ENCODE data around the gene SLC49A3. TPM values are rescaled to one million over a fixed set of nuclear protein-coding genes. Genes with fewer than 3 reads are reported as not detected.
A peak's percentile ranks its signal among the peaks of the same experiment; 100 is the strongest.
"Not testable (repeated sequence)": the region's sequence is repeated elsewhere in the genome, so short reads cannot be mapped to it uniquely, and the experiment has no call there.

The SLC49A3 gene
- total RNA-seq (2014; rRNA removed; shearing (Covaris generic)) = 0.13 TPM in 1 of 2 replicates, not detected in the other

- Histone ChIP-seq H3K36me3 (no peaks in the 10 kb centered on the region), H3K27me3 (no peaks in the 10 kb centered on the region), H3K27ac (no peak within 1 kb of the TSS), H3K4me1 (peaks cover 15% of the 10 kb centered on the region), H3K4me3 (no peak within 1 kb of the TSS), H3K9me3 (replicated peaks) (no peaks in the 10 kb centered on the region)
- no peak for DNase-seq
Measured at GRCh38 chr4:688854-689681, at the start of gene SLC49A3. Gene SLC49A3 (minus strand): TSS chr4:689151. CDS start chr4:689127, 24 bp downstream.

DNA sequence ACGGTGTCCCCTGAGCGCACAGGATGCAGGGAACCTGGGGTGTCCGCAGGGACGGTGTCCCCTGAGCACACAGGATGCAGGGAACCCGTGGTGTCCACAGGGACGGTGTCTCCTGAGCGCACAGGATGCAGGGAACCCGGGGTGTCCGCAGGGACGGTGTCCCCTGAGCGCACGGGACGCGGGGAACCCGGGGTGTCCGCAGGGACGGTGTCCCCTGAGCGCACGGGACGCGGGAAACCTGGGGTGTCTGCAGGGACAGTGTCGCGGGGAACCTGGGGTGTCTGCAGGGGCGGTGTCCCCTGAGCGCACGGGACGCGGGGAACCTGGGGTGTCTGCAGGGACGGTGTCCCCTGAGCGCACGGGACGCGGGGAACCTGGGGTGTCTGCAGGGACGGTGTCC lies 47.6 kb upstream of the SLC49A3 start:
- not testable (repeated sequence) for H3K27me3 ChIP-seq; H3K4me3 ChIP-seq; H3K9me3 ChIP-seq (replicated peaks); H3K4me1 ChIP-seq; DNase-seq; H3K27ac ChIP-seq
- peaks cover 70% of the 10 kb centered on the region for H3K36me3 ChIP-seq

GRCh38 chr4:735583-735982 lies 46.6 kb upstream of the SLC49A3 start:
- no peaks in the 10 kb centered on the region for H3K27me3 ChIP-seq
- no peak for DNase-seq
- H3K4me1 ChIP-seq = no peaks in the 10 kb centered on the region; the same call in none of the 2 replicates
- peaks cover 3% of the 10 kb centered on the region; the same call in 1 of the 2 replicates for H3K9me3 ChIP-seq (replicated peaks)
- peaks cover 71% of the 10 kb centered on the region for H3K36me3 ChIP-seq
- no peak overlapping the region for H3K4me3 ChIP-seq
- H3K27ac ChIP-seq = no peak overlapping the region

- H3K27ac ChIP-seq = no peak overlapping the region
- peaks cover 73% of the 10 kb centered on the region for H3K36me3 ChIP-seq
Measured at GRCh38 chr4:734951-735350, 46.0 kb upstream of the SLC49A3 start.

GRCh38 chr4:734075-734474 lies 45.1 kb upstream of the SLC49A3 start:
- H3K4me1 ChIP-seq = peaks cover 15% of the 10 kb centered on the region
- no peak for DNase-seq
- no peak overlapping the region for H3K4me3 ChIP-seq
- H3K27ac ChIP-seq = no peak overlapping the region
- no peaks in the 10 kb centered on the region for H3K27me3 ChIP-seq
- peaks cover 5% of the 10 kb centered on the region; the same call in 1 of the 2 replicates for H3K9me3 ChIP-seq (replicated peaks)
- H3K36me3 ChIP-seq = peaks cover 67% of the 10 kb centered on the region

More at GRCh38 chr4:734951-735350, 46.0 kb upstream of the SLC49A3 start:
- Histone ChIP-seq H3K27me3 (no peaks in the 10 kb centered on the region), H3K9me3 (replicated peaks) (peaks cover 5% of the 10 kb centered on the region; the same call in 1 of the 2 replicates), H3K4me1 (peaks cover 6% of the 10 kb centered on the region), H3K4me3 (no peak overlapping the region)
- DNase-seq = no peak

GRCh38 chr4:733631-733980 lies 44.7 kb upstream of the SLC49A3 start:
- H3K9me3 ChIP-seq (replicated peaks) = peaks cover 5% of the 10 kb centered on the region; the same call in 1 of the 2 replicates
- no peaks in the 10 kb centered on the region for H3K27me3 ChIP-seq
- H3K36me3 ChIP-seq = peaks cover 64% of the 10 kb centered on the region
- peaks cover 17% of the 10 kb centered on the region for H3K4me1 ChIP-seq
- no peak overlapping the region for H3K27ac ChIP-seq
- DNase-seq = no peak
- no peak overlapping the region for H3K4me3 ChIP-seq

DNA sequence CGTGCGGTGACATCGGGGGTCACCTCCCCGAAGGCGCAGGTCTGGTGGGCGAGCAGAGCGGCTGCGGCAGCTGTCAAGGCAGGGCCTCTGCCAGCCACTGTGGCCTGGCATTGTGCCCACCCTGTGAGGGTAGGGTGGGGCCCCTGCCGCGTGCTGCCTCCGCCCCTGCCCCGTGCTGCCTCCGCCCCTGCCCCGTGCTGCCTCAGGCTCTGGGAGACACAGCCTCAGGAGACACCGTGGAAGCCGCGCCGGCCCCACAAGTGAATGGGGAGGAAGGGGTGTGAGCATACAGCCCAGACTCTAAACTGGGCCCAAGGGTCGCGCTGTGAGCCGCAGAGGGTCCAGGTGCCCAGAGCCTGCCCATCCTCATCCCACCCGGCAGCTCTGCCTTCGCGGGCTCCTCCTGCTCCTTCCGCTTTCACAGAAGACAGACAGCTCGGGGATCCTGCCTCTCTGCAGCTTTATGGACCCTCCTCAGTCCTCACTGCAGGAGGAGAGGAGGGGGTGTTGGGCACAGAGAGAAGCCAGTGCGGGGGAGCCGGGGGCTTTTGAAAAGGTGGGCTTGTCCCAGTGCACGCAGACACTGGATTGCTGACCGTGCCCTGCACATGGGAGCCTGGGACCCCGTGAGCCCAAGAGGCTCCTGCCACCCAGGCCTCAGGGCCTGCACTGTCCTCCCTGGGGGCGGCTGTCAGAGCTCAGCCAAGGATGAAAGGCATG lies 44.1 kb upstream of the SLC49A3 start:
- peaks cover 19% of the 10 kb centered on the region for H3K4me1 ChIP-seq
- H3K36me3 ChIP-seq = peaks cover 65% of the 10 kb centered on the region
- DNase-seq = peak; percentile 32 to 43
- H3K27me3 ChIP-seq = no peaks in the 10 kb centered on the region
- no peak overlapping the region for H3K27ac ChIP-seq
- H3K4me3 ChIP-seq = no peak overlapping the region
- peaks cover 5% of the 10 kb centered on the region; the same call in 1 of the 2 replicates for H3K9me3 ChIP-seq (replicated peaks)

DNA sequence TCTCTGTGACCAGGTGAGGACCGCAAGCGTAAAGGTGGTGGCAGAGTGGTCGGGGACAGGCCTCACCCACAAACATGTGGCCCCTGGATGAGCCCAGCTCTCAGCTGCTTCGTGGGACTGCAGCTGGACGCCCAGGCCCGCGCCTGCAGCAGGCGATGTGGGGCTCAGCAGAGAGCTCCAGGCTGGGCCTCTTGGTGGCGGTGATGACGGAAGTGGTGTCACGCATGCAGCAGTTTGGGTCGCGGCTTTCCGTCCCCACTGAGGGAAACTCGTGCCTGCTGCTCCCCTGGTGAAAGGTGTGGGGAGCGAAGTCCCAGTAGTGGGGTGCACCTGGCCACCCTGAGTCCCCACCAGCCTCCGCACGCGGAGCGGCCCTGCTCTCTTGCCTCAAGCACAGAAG lies 43.5 kb upstream of the SLC49A3 start:
- no peak overlapping the region for H3K27ac ChIP-seq
- no peak overlapping the region for H3K4me3 ChIP-seq
- peaks cover 19% of the 10 kb centered on the region for H3K4me1 ChIP-seq
- H3K36me3 ChIP-seq = peaks cover 65% of the 10 kb centered on the region
- no peak for DNase-seq
- H3K9me3 ChIP-seq (replicated peaks) = peaks cover 5% of the 10 kb centered on the region; the same call in 1 of the 2 replicates
- H3K27me3 ChIP-seq = no peaks in the 10 kb centered on the region

DNA sequence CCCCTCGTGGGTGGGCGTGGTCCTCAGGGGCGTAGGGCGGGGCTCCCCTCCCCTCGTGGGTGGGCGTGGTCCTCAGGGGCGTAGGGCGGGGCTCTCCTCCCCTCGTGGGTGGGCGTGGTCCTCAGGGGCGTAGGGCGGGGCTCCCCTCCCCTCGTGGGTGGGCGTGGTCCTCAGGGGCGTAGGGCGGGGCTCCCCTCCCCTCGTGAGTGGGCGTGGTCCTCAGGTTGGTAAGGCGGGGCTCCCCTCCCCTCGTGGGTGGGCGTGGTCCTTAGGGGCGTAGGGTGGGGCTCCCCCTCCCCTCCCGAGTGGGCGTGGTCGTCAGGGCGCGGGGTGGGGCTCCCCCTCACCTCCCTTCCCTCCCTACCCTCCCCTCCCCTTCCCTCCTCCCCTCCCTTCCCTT lies 43.0 kb upstream of the SLC49A3 start:
- not testable (repeated sequence) for H3K27me3 ChIP-seq; DNase-seq; H3K9me3 ChIP-seq (replicated peaks); H3K27ac ChIP-seq; H3K4me3 ChIP-seq
- H3K4me1 ChIP-seq = peaks cover 19% of the 10 kb centered on the region
- H3K36me3 ChIP-seq = peaks cover 63% of the 10 kb centered on the region

DNA sequence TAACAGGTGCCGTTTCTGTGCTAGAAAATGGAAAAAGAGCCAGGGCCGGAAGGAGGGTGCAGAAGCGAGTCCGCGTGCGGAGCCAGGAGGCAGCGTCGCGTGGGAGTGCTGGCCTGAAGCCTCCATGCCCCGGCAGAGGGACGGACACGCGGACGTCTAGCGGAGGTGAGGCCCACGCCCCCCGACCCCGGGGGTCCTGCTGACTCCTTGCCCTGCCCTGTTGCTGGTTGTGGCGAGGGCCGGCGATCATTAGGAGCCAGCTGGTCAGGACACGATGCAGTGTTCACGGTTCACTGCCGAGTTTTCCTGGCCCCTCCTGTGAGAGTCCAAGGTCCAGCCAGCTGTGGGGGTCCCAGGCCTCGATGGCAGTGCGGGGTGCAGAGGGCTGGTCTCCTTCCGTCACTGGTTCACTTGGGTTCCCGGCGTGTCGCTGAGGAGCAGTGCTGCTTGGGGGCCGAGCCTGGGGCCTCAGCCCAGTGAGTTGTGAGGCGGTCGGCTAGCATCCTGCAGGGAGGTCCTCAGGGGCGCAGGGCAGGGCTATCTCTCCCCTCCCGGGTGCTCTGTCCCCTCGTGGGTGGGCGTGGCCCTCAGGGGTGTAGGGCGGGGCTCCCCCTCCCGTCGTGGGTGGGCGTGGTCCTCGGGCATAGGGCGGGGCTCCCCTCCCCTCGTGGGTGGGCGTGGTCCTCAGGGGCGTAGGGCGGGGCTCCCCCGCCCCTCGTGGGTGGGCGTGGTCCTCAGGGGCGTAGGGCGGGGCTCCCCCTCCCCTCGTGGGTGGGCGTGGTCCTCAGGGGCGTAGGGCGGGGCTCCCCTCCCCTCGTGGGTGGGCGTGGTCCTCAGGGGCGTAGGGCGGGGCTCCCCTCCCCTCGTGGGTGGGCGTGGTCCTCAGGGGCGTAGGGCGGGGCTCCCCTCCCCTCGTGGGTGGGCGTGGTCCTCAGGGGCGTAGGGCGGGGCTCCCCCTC lies 42.3 kb upstream of the SLC49A3 start:
- 0 out of 2 replicates have a peak overlapping the region, but pooled peaks have one; percentile 90 for H3K27ac ChIP-seq
- H3K9me3 ChIP-seq (replicated peaks); H3K27me3 ChIP-seq; H3K4me3 ChIP-seq; DNase-seq: not testable (repeated sequence)
- peaks cover 23% of the 10 kb centered on the region for H3K4me1 ChIP-seq
- peaks cover 63% of the 10 kb centered on the region for H3K36me3 ChIP-seq

DNA sequence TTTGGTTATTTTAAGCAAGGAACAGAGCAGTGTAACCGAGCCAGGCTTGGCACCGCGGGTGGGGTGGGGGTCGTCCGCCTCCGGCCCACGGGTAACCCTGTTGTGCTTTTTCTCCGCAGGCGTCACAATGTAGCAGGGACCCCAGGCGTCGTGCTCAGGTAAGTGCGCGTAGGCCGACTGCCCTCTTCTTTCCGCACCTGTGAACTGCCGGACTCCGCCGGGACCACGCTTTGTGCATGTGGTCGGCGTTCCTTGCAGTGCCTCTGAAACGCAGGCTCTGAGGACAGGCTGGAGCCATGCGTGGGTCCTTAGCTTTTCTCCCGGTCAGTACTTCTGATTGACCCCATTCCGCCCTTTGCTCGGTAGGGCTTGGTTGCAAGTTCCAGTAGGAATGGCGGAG lies 41.6 kb upstream of the SLC49A3 start:
- H3K27ac ChIP-seq = peak overlapping the region; percentile 90
- DNase-seq = no peak
- H3K27me3 ChIP-seq = no peaks in the 10 kb centered on the region

DNA sequence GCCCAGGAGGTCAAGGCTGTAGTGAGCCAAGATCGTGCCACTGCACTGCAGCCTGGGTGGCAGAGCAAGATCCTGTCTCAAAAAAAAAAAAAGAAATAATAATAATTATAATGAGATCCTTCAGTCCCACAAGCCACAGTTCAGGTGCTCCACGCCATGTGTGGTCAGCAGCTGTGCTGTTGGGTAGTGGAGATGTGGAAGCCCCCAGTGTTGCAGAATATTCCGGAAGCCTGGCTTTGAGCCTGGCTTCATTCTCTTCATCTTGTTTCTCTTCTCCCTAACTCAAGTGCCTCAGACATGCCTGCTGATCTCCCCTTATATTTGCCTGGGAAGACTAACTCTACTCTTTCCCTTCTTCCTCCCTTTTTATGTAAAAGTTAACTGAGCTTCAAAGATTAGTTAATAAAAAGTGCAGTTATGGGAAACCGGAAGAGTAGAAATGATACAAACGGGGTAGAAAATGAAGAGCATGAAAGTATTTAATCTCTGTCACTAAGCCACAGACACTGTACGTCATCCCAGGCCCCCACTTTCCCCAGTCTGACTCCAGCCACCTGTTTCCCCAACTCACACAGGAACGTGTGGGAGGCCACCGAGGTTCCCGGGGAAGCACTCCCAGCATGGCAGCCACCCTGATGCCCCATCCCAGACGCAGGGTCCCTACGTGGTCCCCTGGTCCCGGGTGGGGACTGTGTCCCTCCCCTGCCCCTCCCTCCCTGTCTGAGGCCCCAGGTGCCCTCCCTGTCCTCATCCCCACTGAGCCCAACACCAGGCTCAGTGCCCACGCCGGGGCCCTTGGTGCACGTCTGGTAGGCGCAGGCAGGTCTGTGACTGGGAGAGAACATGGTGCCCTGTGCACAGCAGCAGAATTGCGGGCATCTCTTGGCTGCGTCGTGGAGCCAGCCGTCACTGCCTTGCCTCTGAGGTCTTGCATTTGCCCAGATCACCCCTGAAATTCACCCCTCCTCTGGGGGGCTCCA lies 40.7 kb upstream of the SLC49A3 start:
- no peaks in the 10 kb centered on the region for H3K27me3 ChIP-seq
- H3K36me3 ChIP-seq = peaks cover 47% of the 10 kb centered on the region
- H3K9me3 ChIP-seq (replicated peaks) = peaks cover 5% of the 10 kb centered on the region; the same call in 1 of the 2 replicates
- H3K4me1 ChIP-seq = peaks cover 23% of the 10 kb centered on the region
- peak overlapping the region; percentile 90 for H3K27ac ChIP-seq
- peak; percentile 87 to 88 for DNase-seq
- no peak overlapping the region for H3K4me3 ChIP-seq

More for the DNA sequence above, 41.6 kb upstream of the SLC49A3 start:
- H3K4me1 ChIP-seq = peaks cover 23% of the 10 kb centered on the region
- H3K4me3 ChIP-seq = no peak overlapping the region
- H3K36me3 ChIP-seq = peaks cover 56% of the 10 kb centered on the region
- H3K9me3 ChIP-seq (replicated peaks) = peaks cover 5% of the 10 kb centered on the region; the same call in 1 of the 2 replicates

GRCh38 chr4:727576-727975 lies 38.6 kb upstream of the SLC49A3 start:
- Histone ChIP-seq H3K4me1 (peaks cover 35% of the 10 kb centered on the region), H3K4me3 (no peak overlapping the region), H3K27ac (no peak overlapping the region), H3K9me3 (replicated peaks) (peaks cover 5% of the 10 kb centered on the region; the same call in 1 of the 2 replicates), H3K36me3 (peaks cover 26% of the 10 kb centered on the region), H3K27me3 (no peaks in the 10 kb centered on the region)
- DNase-seq = no peak
